Activated CD8-positive, alpha-beta T cell treated with anti-CD3 and anti-CD28 coated beads for 36 hours (primary cell): ENCODE data around the gene INPP5A. TPM values are rescaled to one million over a fixed set of nuclear protein-coding genes. Genes with fewer than 3 reads are reported as not detected.
A peak's percentile ranks its signal among the peaks of the same experiment; 100 is the strongest.

ENCODE experiments used
- ATAC-seq: fragments of 200-7000 bp; cut with Tn5 transposase; one replicate; pipeline ENCODE4 v1.10.0; 2021; ENCODE audit warnings: mild to moderate bottlenecking, moderate library complexity
- CTCF ChIA-PET: fragments of 350-600 bp; sonication (Branson Sonifier 250); formaldehyde crosslinking; loops from one replicate; lab custom pipeline; 2021; ENCODE audit warnings: antibody characterized with exemption; lab: Charles Lee
- POLR2A ChIA-PET: fragments of 350-600 bp; sonication (Branson Sonifier 250); formaldehyde crosslinking; loops from one replicate; lab custom pipeline; 2021; ENCODE audit warnings: antibody characterized with exemption; lab: Charles Lee
- DNase-seq: peaks from one replicate; pipeline ENCODE4 v3.0.0-alpha.2; 2020
- H3K27ac Mint-ChIP-seq: one replicate; pipeline ENCODE4 v1.8.0; 2021; ENCODE audit warnings: mild to moderate bottlenecking, mixed read lengths
- H3K27me3 Mint-ChIP-seq: one replicate; pipeline ENCODE4 v1.8.0; 2021; ENCODE audit warnings: mixed read lengths
- H3K36me3 Mint-ChIP-seq: one replicate; pipeline ENCODE4 v1.8.0; 2021; ENCODE audit warnings: low read depth, mixed read lengths
- H3K4me1 Mint-ChIP-seq: one replicate; pipeline ENCODE4 v1.8.0; 2021; ENCODE audit warnings: low read depth, mixed read lengths
- H3K4me3 Mint-ChIP-seq: one replicate; pipeline ENCODE4 v1.8.0; 2021; ENCODE audit warnings: mild to moderate bottlenecking, moderate library complexity, mixed read lengths
- H3K9me3 Mint-ChIP-seq: one replicate; pipeline ENCODE4 v1.8.0; 2021; ENCODE audit warnings: mixed read lengths
- intact Hi-C: fragments of 100-400 bp; cut with micrococcal nuclease; formaldehyde crosslinking; loops from one replicate; pipeline ENCODE4 v1.10.0; 2022
- total RNA-seq, 2 experiments: library from RNA; stranded (reverse); gene quantifications; one replicate each; pipeline ENCODE4 v1.2.3, GENCODE V29; 2021
- TF ChIP-seq, protein P1 (sequence below): fragments of 200-600 bp; IDR thresholded peaks from one replicate; pipeline ENCODE4 v1.8.0; 2022; ENCODE audit warnings: antibody characterized with exemption, mild to moderate bottlenecking

Gene INPP5A
- total RNA-seq, 2 experiments from 2014 or later = 9.6 to 10.4 TPM

DNA sequence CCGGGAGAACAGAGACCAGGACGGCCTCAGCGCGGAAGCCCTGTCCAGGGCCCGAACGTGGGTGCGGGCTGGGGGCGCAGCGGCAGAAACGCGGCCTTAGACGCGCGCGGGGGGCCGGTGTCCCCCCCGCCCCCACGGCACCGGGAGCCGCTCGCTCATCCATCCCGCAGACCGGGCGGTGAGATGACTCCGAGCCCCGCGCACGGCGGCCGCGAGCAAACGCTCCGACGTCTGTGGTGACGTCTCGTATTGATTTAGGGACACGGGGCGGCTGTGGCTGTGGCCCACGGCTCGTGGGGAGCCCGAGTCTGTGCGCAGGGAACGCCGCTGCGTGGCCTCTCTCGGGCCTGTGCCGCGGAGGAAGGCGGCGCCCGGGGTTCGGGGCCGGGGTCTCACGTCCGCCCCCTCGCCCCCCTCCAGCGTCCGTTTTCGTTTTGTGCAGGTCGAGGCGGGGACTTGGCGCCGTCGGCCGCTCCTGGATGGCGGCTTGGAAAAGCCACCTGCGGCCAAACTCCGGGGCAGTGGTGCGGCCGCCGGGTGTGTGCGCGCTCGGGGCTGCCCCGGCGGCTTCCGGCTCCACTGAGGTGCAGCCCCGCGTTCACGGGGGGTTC lies 249.4 kb downstream of the INPP5A start:
- Mint-ChIP-seq H3K9me3 (no peaks in the 10 kb centered on the region), H3K27ac (no peak overlapping the region), H3K36me3 (peaks cover 13% of the 10 kb centered on the region), H3K27me3 (peaks cover 25% of the 10 kb centered on the region), H3K4me1 (peaks cover 2% of the 10 kb centered on the region), H3K4me3 (no peak overlapping the region)
- TF ChIP-seq, protein P1, sequence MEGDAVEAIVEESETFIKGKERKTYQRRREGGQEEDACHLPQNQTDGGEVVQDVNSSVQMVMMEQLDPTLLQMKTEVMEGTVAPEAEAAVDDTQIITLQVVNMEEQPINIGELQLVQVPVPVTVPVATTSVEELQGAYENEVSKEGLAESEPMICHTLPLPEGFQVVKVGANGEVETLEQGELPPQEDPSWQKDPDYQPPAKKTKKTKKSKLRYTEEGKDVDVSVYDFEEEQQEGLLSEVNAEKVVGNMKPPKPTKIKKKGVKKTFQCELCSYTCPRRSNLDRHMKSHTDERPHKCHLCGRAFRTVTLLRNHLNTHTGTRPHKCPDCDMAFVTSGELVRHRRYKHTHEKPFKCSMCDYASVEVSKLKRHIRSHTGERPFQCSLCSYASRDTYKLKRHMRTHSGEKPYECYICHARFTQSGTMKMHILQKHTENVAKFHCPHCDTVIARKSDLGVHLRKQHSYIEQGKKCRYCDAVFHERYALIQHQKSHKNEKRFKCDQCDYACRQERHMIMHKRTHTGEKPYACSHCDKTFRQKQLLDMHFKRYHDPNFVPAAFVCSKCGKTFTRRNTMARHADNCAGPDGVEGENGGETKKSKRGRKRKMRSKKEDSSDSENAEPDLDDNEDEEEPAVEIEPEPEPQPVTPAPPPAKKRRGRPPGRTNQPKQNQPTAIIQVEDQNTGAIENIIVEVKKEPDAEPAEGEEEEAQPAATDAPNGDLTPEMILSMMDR = no peak
- POLR2A ChIA-PET = no interaction called here
- ATAC-seq (no peak), DNase-seq (no peak)
- CTCF ChIA-PET = no interaction called here
- intact Hi-C loops = no loop called here

DNA sequence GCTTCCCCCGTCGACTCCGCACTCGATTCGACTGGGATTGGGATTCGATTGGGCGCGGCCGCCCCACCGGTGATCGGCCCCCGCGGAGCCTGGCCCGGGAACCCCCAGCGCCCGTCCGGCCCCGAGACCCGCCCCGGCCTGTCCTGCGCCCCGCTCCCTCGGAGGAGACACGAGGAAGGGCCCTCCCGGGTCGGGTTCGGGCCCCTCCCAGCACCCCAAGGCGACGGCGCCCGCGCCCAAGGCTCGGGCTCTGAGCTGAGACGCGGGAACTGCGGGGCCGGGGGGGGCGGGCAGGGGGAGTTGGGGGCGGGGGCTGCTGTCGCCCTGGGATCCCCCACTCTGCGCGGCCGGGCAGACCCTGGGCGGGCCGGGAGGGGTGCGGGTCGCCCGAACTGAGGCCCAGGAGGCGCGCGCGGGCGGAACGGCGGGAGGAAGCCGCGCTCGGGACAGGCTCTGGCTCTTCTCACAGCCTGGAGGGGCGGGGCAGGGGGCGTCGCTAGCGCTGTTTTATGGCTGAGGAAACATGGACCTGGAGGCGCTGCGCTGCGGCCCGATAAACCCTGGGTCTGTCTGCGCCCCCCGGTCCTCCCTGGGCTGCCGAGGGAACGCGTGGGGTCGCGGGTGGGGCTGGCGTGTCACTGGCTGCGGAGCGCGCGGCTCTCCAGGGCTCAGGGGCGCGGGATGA lies 250.1 kb downstream of the INPP5A start:
- POLR2A ChIA-PET = no interaction called here
- CTCF ChIA-PET = no interaction called here
- ATAC-seq (no peak), DNase-seq (peak; percentile 36)
- TF ChIP-seq, protein P1 = no peak
- intact Hi-C loops = no loop called here
- peaks cover 2% of the 10 kb centered on the region for H3K4me1 Mint-ChIP-seq
- peaks cover 9% of the 10 kb centered on the region for H3K36me3 Mint-ChIP-seq
- H3K27ac Mint-ChIP-seq = no peak overlapping the region
- H3K27me3 Mint-ChIP-seq = peaks cover 25% of the 10 kb centered on the region
- no peak overlapping the region for H3K4me3 Mint-ChIP-seq
- no peaks in the 10 kb centered on the region for H3K9me3 Mint-ChIP-seq

DNA sequence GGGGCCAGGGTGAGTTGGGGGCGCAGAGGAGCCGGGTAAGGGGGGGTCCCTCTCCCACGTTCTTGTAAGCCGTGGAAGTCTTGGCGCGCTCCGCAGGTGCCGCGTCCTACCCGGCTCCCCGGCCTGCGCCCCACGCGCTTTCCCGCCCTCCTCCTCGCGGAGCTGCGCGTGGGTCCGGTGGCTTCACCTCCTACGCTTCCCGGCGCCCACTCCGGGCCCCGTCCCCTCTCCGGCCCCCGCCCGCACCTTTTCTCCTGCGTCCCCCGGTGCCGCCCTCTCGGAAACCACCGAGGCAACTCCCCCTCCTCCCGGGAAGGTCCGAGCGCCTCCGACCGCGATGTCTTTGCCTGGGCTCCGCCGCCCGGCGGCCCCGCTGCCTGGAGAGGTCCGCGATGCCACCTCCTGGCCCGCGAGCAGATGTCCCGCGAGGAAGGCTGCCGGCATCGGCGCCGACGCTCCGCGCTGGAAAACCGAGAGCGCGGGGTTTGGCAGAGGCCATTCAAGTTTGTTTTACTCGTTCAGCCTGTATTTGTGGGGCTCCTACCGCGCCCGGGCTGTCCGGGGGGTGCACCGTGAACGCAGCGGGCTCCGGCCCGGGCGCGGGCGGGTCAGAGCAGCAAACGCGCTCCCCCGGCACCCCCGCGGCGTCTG lies 250.7 kb downstream of the INPP5A start:
- TF ChIP-seq, protein P1 = no peak
- DNase-seq (no peak), ATAC-seq (no peak)
- Mint-ChIP-seq H3K36me3 (peaks cover 3% of the 10 kb centered on the region), H3K4me3 (no peak overlapping the region), H3K27me3 (peaks cover 24% of the 10 kb centered on the region), H3K9me3 (no peaks in the 10 kb centered on the region), H3K27ac (no peak overlapping the region), H3K4me1 (peaks cover 2% of the 10 kb centered on the region)
- ChIA-PET CTCF (no interaction called here), POLR2A (no interaction called here)
- intact Hi-C loops = no loop called here

DNA sequence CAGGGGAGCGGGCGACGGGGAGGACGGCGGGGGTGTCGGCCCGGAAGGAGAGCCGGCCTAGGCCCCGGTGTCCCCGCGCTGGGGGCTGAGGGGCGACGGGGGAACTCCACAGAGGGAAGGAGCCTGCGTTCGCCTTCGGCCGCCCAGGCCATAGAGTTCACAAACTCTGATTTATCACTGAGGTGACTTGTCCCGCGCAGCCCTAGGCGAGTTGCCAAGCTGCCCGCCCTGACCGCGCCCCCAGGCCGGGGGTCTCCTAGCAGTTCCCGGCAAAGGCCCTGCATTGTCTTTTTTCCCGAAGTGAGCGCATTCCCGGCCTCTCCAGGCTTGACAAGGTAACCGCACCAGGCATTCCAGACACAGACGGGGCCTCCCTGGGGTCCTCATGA lies 251.2 kb downstream of the INPP5A start:
- ATAC-seq (no peak), DNase-seq (no peak)
- TF ChIP-seq, protein P1 = no peak
- peaks cover 18% of the 10 kb centered on the region for H3K27me3 Mint-ChIP-seq
- peaks cover 2% of the 10 kb centered on the region for H3K4me1 Mint-ChIP-seq
- no peaks in the 10 kb centered on the region for H3K36me3 Mint-ChIP-seq
- H3K27ac Mint-ChIP-seq = no peak overlapping the region
- intact Hi-C loops = no loop called here
- POLR2A ChIA-PET = no interaction called here
- CTCF ChIA-PET = no interaction called here
- H3K4me3 Mint-ChIP-seq = no peak overlapping the region
- H3K9me3 Mint-ChIP-seq = no peaks in the 10 kb centered on the region

DNA sequence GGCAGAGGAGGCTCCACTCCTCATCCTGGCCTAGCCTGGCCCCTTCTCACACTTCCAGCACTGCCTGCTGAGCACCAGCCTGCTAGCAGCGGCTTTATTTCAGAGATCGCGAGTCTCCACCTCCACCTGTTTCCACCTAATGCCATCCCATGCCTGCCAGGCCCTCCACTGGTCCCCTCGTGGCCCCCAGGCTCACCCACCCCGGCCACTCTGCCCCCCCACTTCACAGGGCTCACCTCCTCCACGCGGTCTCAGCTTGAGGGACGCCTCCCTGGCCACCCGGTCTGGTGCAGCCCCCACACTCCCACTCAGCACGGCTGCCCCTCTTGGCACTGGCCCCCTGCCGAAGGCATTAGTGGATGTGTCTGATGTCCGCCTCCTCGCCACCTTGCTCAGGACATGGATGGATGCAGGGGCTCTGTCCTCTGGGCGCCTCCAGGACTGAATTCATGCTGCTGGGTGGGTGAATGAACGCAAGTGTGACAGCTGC lies 252.1 kb downstream of the INPP5A start:
- Mint-ChIP-seq H3K36me3 (no peaks in the 10 kb centered on the region), H3K4me3 (no peak overlapping the region), H3K27me3 (peaks cover 14% of the 10 kb centered on the region), H3K9me3 (no peaks in the 10 kb centered on the region), H3K4me1 (peaks cover 2% of the 10 kb centered on the region), H3K27ac (no peak overlapping the region)
- DNase-seq (no peak), ATAC-seq (no peak)
- TF ChIP-seq, protein P1 = no peak
- ChIA-PET CTCF (no interaction called here), POLR2A (no interaction called here)
- intact Hi-C loops = loop anchor here (10.0 kb wide), 1 partner anchor 135 kb away; no protein-coding TSS in a partner anchor
